DND-41 (cell line): ENCODE results near the gene ARHGEF7.
"Not testable (repeated sequence)": the region's sequence is repeated elsewhere in the genome, so short reads cannot be mapped to it uniquely, and the experiment has no call there.

Source experiments
- ATAC-seq: fragments of 200-7000 bp; cut with Tn5 transposase; 3 replicates; pipeline ENCODE4 v1.9.1; 2021; ENCODE audit warnings: low read depth; ENCODE audit not compliant: insufficient read depth
- DNase-seq: peaks from one replicate; pipeline ENCODE4 v3.0.0-alpha.2; 2020
- H2AFZ ChIP-seq: 2 replicates; pipeline ENCODE4 v1.6.0; 2012; ENCODE audit warnings: low read depth, low read length
- H3K27ac ChIP-seq: 2 replicates; pipeline ENCODE4 v1.5.1; 2012; ENCODE audit warnings: low read length, inconsistent platforms
- H3K27me3 ChIP-seq: fragments of 200-600 bp; sonication (generic); 2 replicates; pipeline ENCODE4 v1.6.0; 2012; ENCODE audit warnings: low read length, mild to moderate bottlenecking, inconsistent platforms; ENCODE audit not compliant: insufficient read depth, poor library complexity
- H3K36me3 ChIP-seq: 2 replicates; pipeline ENCODE4 v1.5.1; 2012; ENCODE audit warnings: low read length, inconsistent platforms; ENCODE audit not compliant: insufficient read depth
- H3K4me1 ChIP-seq: 2 replicates; pipeline ENCODE4 v1.5.1; 2012; ENCODE audit warnings: mild to moderate bottlenecking, low read length; ENCODE audit not compliant: insufficient read depth
- H3K4me2 ChIP-seq: 2 replicates; pipeline ENCODE4 v1.6.0; 2012; ENCODE audit warnings: mild to moderate bottlenecking, moderate library complexity, low read length, inconsistent platforms; ENCODE audit not compliant: insufficient read depth
- H3K4me3 ChIP-seq, 2 experiments: fragments of 200-600 bp in 1 of 2; shearing (Covaris generic) in 1 of 2; 2 replicates each; pipeline ENCODE4 v1.5.1; 2012 to 2016; ENCODE audit warnings: inconsistent platforms in 2 of 2, low read length in 2 of 2, mild to moderate bottlenecking in 2 of 2, low read depth in 1 of 2, moderate library complexity in 1 of 2
- H3K79me2 ChIP-seq: 2 replicates; pipeline ENCODE4 v1.6.0; 2012; ENCODE audit warnings: low read length, inconsistent platforms; ENCODE audit not compliant: insufficient read depth
- H3K9ac ChIP-seq: 2 replicates; pipeline ENCODE4 v1.6.0; 2012; ENCODE audit warnings: low read depth, mild to moderate bottlenecking, inconsistent platforms, low read length, moderate library complexity
- H3K9me3 ChIP-seq: 2 replicates; pipeline ENCODE4 v1.5.1; 2012; ENCODE audit warnings: low read length, moderate library complexity, mild to moderate bottlenecking, inconsistent platforms; ENCODE audit not compliant: insufficient read depth, severe bottlenecking
- H4K20me1 ChIP-seq: 2 replicates; pipeline ENCODE4 v1.6.0; 2012; ENCODE audit warnings: low read length; ENCODE audit not compliant: insufficient read depth
- EZH2 ChIP-seq: IDR thresholded peaks from 3 replicates; pipeline ENCODE4 v1.6.1; 2012; ENCODE audit warnings: borderline replicate concordance, low read depth, mild to moderate bottlenecking, moderate library complexity, low read length, inconsistent platforms; ENCODE audit not compliant: severe bottlenecking
- TF ChIP-seq, protein P1 (sequence below): IDR thresholded peaks from 2 replicates; pipeline ENCODE4 v1.5.1; 2012; ENCODE audit warnings: borderline replicate concordance, low read length, moderate library complexity, mild to moderate bottlenecking; ENCODE audit not compliant: poor library complexity, severe bottlenecking; ENCODE audit errors: extremely low read depth

ARHGEF7 gene

DNA sequence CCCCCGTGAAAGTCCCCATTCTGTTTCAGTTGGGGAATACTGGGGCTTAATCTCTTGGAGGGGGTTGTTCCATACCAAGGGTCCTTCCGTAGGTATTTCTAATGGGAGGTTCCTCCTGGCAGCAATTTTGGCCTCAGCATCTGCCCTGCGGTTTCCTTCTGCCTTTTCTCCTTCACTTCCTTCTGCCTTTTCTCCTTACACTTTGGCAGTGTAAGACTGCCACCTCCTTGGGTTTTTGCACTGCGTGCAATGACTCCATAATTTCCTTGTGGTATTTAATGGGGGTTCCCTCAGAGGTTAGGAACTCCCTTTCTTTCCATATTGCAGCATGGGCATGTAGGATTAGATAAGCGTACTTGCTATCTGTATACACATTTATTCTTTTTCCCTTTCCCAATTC is 78.1 kb downstream of the ARHGEF7 start:
- not testable (repeated sequence) for H3K9ac ChIP-seq, H3K4me2 ChIP-seq, H3K9me3 ChIP-seq, DNase-seq, H3K27ac ChIP-seq, H3K27me3 ChIP-seq, H2AFZ ChIP-seq, ATAC-seq, H3K4me3 ChIP-seq
- Histone ChIP-seq H4K20me1 (peaks cover 76% of the 10 kb centered on the region), H3K79me2 (peaks cover 95% of the 10 kb centered on the region), H3K36me3 (peaks cover 33% of the 10 kb centered on the region), H3K4me1 (peaks cover 29% of the 10 kb centered on the region)

GRCh38 chr13:111194651-111195050 is 79.5 kb downstream of the ARHGEF7 start:
- H2AFZ ChIP-seq, H3K27me3 ChIP-seq, DNase-seq, H3K9ac ChIP-seq, H3K4me2 ChIP-seq, H3K9me3 ChIP-seq, H3K4me3 ChIP-seq, ATAC-seq: not testable (repeated sequence)
- H3K4me1 ChIP-seq = peaks cover 26% of the 10 kb centered on the region
- H3K27ac ChIP-seq = peak overlapping the region; percentile 31
- peaks cover 43% of the 10 kb centered on the region for H3K36me3 ChIP-seq
- H3K79me2 ChIP-seq = peaks cover 100% of the 10 kb centered on the region
- peaks cover 84% of the 10 kb centered on the region for H4K20me1 ChIP-seq

- H3K36me3 ChIP-seq = peaks cover 53% of the 10 kb centered on the region
- ATAC-seq = peak; percentile 38; the same call in 1 of the 3 replicates
- H3K4me2 ChIP-seq, H3K9me3 ChIP-seq, H3K9ac ChIP-seq, H3K4me3 ChIP-seq, H2AFZ ChIP-seq, DNase-seq, H3K27me3 ChIP-seq: not testable (repeated sequence)
- peaks cover 47% of the 10 kb centered on the region for H3K4me1 ChIP-seq
- H3K79me2 ChIP-seq = peaks cover 100% of the 10 kb centered on the region
- H4K20me1 ChIP-seq = peaks cover 91% of the 10 kb centered on the region
- peak overlapping the region; percentile 58 for H3K27ac ChIP-seq
Measured at GRCh38 chr13:111198732-111199378, 83.7 kb downstream of the ARHGEF7 start.

DNA sequence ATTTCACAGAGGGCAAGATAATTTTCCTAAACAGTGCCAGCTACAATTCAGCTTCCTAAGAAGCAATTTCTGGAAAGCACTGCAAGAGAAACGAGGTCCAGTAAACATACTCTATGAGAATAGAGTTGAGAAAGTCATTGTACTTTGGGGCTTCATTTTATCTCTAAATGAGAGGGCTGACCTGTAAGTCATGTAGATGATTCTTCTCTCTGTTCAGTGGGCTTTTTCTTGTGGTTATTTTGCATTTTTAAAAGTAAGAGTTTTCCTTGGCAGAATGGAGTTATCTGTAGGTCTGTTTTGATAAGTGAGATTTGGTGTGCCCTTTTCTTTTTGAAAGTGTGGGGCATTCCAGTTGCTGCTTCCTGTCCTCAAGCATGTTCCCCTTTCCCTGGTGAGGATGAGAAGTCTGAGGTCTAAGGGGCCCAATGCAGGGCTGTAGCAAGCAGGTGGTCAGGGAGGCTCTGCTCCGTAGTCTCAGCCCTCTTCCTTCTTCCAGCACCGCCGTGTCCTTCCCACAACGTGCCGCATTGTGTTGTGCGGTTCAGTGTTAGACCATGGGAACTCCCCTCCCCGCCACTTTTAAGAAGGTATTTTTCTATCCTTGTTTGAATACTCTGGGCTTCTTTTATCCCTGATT is 86.3 kb downstream of the ARHGEF7 start:
- ATAC-seq (0 out of 3 replicates have a peak, but pooled peaks have one; percentile 9), DNase-seq (no peak)
- H3K79me2 ChIP-seq = peaks cover 100% of the 10 kb centered on the region
- H3K4me3 ChIP-seq = no peak overlapping the region
- peaks cover 66% of the 10 kb centered on the region for H3K36me3 ChIP-seq
- H3K9ac ChIP-seq = no peak overlapping the region
- H3K27ac ChIP-seq = peak overlapping the region; percentile 65
- H4K20me1 ChIP-seq = peaks cover 96% of the 10 kb centered on the region
- TF ChIP-seq, protein P1, sequence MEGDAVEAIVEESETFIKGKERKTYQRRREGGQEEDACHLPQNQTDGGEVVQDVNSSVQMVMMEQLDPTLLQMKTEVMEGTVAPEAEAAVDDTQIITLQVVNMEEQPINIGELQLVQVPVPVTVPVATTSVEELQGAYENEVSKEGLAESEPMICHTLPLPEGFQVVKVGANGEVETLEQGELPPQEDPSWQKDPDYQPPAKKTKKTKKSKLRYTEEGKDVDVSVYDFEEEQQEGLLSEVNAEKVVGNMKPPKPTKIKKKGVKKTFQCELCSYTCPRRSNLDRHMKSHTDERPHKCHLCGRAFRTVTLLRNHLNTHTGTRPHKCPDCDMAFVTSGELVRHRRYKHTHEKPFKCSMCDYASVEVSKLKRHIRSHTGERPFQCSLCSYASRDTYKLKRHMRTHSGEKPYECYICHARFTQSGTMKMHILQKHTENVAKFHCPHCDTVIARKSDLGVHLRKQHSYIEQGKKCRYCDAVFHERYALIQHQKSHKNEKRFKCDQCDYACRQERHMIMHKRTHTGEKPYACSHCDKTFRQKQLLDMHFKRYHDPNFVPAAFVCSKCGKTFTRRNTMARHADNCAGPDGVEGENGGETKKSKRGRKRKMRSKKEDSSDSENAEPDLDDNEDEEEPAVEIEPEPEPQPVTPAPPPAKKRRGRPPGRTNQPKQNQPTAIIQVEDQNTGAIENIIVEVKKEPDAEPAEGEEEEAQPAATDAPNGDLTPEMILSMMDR = no peak
- TF ChIP-seq EZH2 = no peak
- peaks cover 56% of the 10 kb centered on the region for H3K4me1 ChIP-seq
- H2AFZ ChIP-seq = no peak overlapping the region
- H3K9me3 ChIP-seq = no peaks in the 10 kb centered on the region
- no peak overlapping the region for H3K4me2 ChIP-seq
- no peaks in the 10 kb centered on the region for H3K27me3 ChIP-seq

DNA sequence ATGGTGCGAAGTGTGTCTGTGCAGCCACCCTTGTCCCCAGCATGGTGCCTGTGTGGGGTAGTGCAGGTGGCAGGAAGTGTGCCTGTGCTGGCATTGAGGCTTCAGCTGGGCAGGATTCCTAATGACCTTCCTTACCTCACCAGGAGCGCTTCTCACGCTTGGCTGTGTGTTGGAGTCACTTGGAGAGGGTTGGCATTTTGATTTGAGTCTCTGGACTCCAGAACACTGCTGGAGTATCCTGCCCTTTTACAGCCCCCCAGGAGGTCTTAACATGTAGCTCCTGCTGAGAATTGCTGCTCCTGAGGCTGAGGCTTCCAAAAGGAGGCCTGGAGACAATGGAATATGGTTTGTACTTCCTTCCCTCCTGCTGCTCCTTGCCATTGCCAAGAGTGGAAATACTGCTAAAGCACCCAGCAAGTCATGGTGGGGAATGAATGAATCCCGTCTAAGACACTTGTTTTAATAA is 87.1 kb downstream of the ARHGEF7 start:
- Histone ChIP-seq H3K27me3 (no peaks in the 10 kb centered on the region), H4K20me1 (peaks cover 93% of the 10 kb centered on the region), H3K9me3 (no peaks in the 10 kb centered on the region), H3K27ac (peak overlapping the region; percentile 65), H3K36me3 (peaks cover 65% of the 10 kb centered on the region), H3K9ac (no peak overlapping the region), H3K4me1 (peaks cover 56% of the 10 kb centered on the region), H2AFZ (no peak overlapping the region), H3K79me2 (peaks cover 98% of the 10 kb centered on the region), H3K4me2 (no peak overlapping the region; the same call in 1 of the 2 replicates), H3K4me3 (no peak overlapping the region)
- TF ChIP-seq EZH2 = no peak
- TF ChIP-seq, protein P1 = no peak
- DNase-seq (peak; percentile 34), ATAC-seq (peak; percentile 65)
